ENCODE results near the gene TRIM38.

DNA sequence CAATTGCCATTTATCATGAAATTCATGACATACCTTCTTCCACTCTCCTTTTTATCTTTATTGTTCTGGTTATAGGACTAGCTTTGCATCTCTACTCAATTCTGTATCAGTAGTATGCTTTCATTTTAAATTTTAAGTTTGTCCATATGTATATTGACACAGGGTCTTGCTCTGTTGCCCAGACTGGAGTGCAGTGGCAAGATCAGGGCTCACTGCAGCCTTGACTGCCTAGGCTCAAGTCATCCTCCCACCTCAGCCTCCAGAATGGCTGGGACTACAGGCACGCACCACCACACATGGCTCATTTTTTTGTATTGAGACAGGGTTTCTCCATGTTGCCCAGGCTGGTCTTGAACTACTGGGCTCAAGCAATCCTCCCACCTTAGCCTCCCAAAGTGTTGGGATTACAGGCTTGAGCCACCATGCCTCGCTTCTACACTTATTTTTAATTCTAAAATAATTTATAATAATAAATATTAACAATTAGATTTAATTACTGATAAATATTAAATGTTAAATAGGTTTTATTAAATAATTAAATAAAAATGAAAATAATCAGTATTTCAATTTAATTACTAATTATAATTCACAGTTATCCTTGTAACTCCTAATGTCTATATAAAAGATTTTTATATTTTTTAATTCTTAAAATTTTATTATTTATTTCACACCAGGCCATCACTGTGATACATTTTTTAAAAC, 27.7 kb downstream of the TRIM38 start:
- TF ChIP-seq POLR2A (IDR thresholded peaks at IDR 0.05; ENCODE audit: low read depth, low read length) = no peak
- TF ChIP-seq TAF1 (IDR thresholded peaks at IDR 0.05; ENCODE audit: borderline replicate concordance, low read depth, low read length) = no peak
- TF ChIP-seq POLR2AphosphoS5 (IDR thresholded peaks at IDR 0.05; ENCODE audit: low read depth, low read length) = no peak
